Measurements from ENCODE around the gene RIPOR3. TPM values are rescaled to one million over a fixed set of nuclear protein-coding genes. Genes with fewer than 3 reads are reported as not detected.

RIPOR3 gene
- polyA plus RNA-seq, 1 of the 3 experiments (the other 2 are of a cell fraction), result 1.2 TPM

- Histone ChIP-seq H3K4me3 (ENCODE audit: low read depth in 2 of 2, low read length in 1 of 2) (no peak overlapping the region), H3K9me3 (no peaks in the 10 kb centered on the region), H3K4me1 (ENCODE audit: control insufficient read depth in 1 of 2, insufficient read depth in 2 of 2, low read depth in 1 of 2, low read length in 1 of 2) (no peaks in the 10 kb centered on the region), H3K9ac (no peak overlapping the region), H3K4me2 (no peak overlapping the region), H3F3A (replicated peaks; ENCODE audit: insufficient read depth) (no peaks in the 10 kb centered on the region), H3K36me3 (replicated peaks in 1 of 2; ENCODE audit: control insufficient read depth in 1 of 2, insufficient read depth in 2 of 2, low read length in 1 of 2) (no peaks in the 10 kb centered on the region), H3K27me3 (ENCODE audit: insufficient read depth) (no peaks in the 10 kb centered on the region; the same call in 1 of the 2 replicates), H3K9me2 (no peaks in the 10 kb centered on the region), H3K27ac (ENCODE audit: low read depth in 2 of 2, low read length in 1 of 2) (no peak overlapping the region), H3K79me2 (ENCODE audit: insufficient read depth) (no peaks in the 10 kb centered on the region), H2AFZ (ENCODE audit: low read depth) (no peak overlapping the region), H4K20me1 (ENCODE audit: insufficient read depth) (no peaks in the 10 kb centered on the region)
- TF ChIP-seq RAD21 (IDR thresholded peaks at IDR 0.05; ENCODE audit: low read length) (no peak), REST (IDR thresholded peaks at IDR 0.05; ENCODE audit: low read depth, low read length) (no peak), USF2 (IDR thresholded peaks at IDR 0.05; ENCODE audit: borderline replicate concordance, low read depth, low read length) (no peak), RCOR1 (IDR thresholded peaks at IDR 0.05; ENCODE audit: low read length) (no peak), ELF1 (IDR thresholded peaks at IDR 0.05) (no peak)
- CTCF ChIA-PET, result interaction anchor here (0.7 to 1.8 kb wide), 10 partner anchors 10 to 544 kb away, joined by 3 to 8 read pairs (median 4); no protein-coding TSS in a partner anchor
- no peak for DNase-seq
- POLR2A ChIA-PET, result no interaction called here
- WGBS (ENCODE audit: low lambda C conversion rate), result 80% methylated on average over 7 of the region's 7 CpGs
Observed at GRCh38 chr20:50712771-50713656, 21.7 kb upstream of the RIPOR3 start.

GRCh38 chr20:50711113-50711825, 19.9 kb upstream of the RIPOR3 start:
- ChIA-PET CTCF (interaction anchor here (0.9 to 1.3 kb wide), 2 partner anchors 13 to 15 kb away, joined by 3 read pairs; no protein-coding TSS in a partner anchor), POLR2A (no interaction called here)
- H4K20me1 ChIP-seq (ENCODE audit: insufficient read depth), result no peaks in the 10 kb centered on the region

More at GRCh38 chr20:50711113-50711825, 19.9 kb upstream of the RIPOR3 start:
- Histone ChIP-seq H3K9me3 (no peaks in the 10 kb centered on the region), H3F3A (replicated peaks; ENCODE audit: insufficient read depth) (no peaks in the 10 kb centered on the region), H3K9me2 (no peaks in the 10 kb centered on the region), H2AFZ (ENCODE audit: low read depth) (no peak overlapping the region), H3K4me2 (no peak overlapping the region), H3K36me3 (replicated peaks in 1 of 2; ENCODE audit: control insufficient read depth in 1 of 2, insufficient read depth in 2 of 2, low read length in 1 of 2) (no peaks in the 10 kb centered on the region), H3K27me3 (ENCODE audit: insufficient read depth) (no peaks in the 10 kb centered on the region; the same call in 1 of the 2 replicates), H3K4me3 (ENCODE audit: low read depth in 2 of 2, low read length in 1 of 2) (no peak overlapping the region), H3K27ac (ENCODE audit: low read depth in 2 of 2, low read length in 1 of 2) (no peak overlapping the region), H3K79me2 (ENCODE audit: insufficient read depth) (no peaks in the 10 kb centered on the region), H3K9ac (no peak overlapping the region), H3K4me1 (ENCODE audit: control insufficient read depth in 1 of 2, insufficient read depth in 2 of 2, low read depth in 1 of 2, low read length in 1 of 2) (no peaks in the 10 kb centered on the region)
- WGBS (ENCODE audit: low lambda C conversion rate), result 93% methylated on average over 13 of the region's 13 CpGs
- TF ChIP-seq FOSL2 (IDR thresholded peaks at IDR 0.05; ENCODE audit: borderline replicate concordance, low read depth) (no peak), MXI1 (IDR thresholded peaks at IDR 0.05; ENCODE audit: low read depth, low read length) (no peak), MEF2A (IDR thresholded peaks at IDR 0.05; ENCODE audit: borderline replicate concordance, low read depth) (no peak), YY1 (IDR thresholded peaks at IDR 0.05; ENCODE audit: low read depth) (no peak), USF1 (IDR thresholded peaks at IDR 0.05; ENCODE audit: borderline replicate concordance, low read depth) (no peak)
- no peak for DNase-seq

Measured in SK-N-SH (cell line).